ENCODE measurements around the gene PODXL. TPM values are rescaled to one million over a fixed set of nuclear protein-coding genes. Genes with fewer than 3 reads are reported as not detected.

The PODXL gene
- total RNA-seq, 4 donors from 2014 or later = 7.6 to 44.5 (median 20.2) TPM

GRCh38 chr7:131502810-131503508 lies 53.5 kb downstream of the PODXL start:
- no peak for TF ChIP-seq CTCF (IDR thresholded peaks at IDR 0.05; ENCODE audit: low read depth)

GRCh38 chr7:131501930-131502685 lies 54.3 kb downstream of the PODXL start:
- no peak for TF ChIP-seq CTCF (IDR thresholded peaks at IDR 0.05; ENCODE audit: low read depth)

GRCh38 chr7:131501422-131501821 lies 55.0 kb downstream of the PODXL start:
- TF ChIP-seq CTCF (IDR thresholded peaks at IDR 0.05; ENCODE audit: low read depth) = no peak

- no peak for TF ChIP-seq CTCF (IDR thresholded peaks at IDR 0.05; ENCODE audit: low read depth)
Measured at GRCh38 chr7:131500357-131500756, 56.1 kb downstream of the PODXL start.

GRCh38 chr7:131499801-131500200 lies 56.6 kb downstream of the PODXL start:
- no peak for TF ChIP-seq CTCF (IDR thresholded peaks at IDR 0.05; ENCODE audit: low read depth)

- TF ChIP-seq CTCF (IDR thresholded peaks at IDR 0.05; ENCODE audit: low read depth) = no peak
Measured at GRCh38 chr7:131498237-131498885, 58.1 kb downstream of the PODXL start.

GRCh38 chr7:131497454-131497853 lies 59.0 kb downstream of the PODXL start:
- TF ChIP-seq CTCF (IDR thresholded peaks at IDR 0.05; ENCODE audit: low read depth) = no peak

All from subcutaneous adipose tissue (tissue), 4 donors.